ENCODE measurements around the gene FOXK1. TPM values are rescaled to one million over a fixed set of nuclear protein-coding genes. Genes with fewer than 3 reads are reported as not detected.
"Not testable (repeated sequence)": the region's sequence is repeated elsewhere in the genome, so short reads cannot be mapped to it uniquely, and the experiment has no call there.

Gene FOXK1
- total RNA-seq, 2 experiments from 2014 or later: 67.8 to 68.1 TPM

- H3K36me3 Mint-ChIP-seq (ENCODE audit: low read depth): peaks cover 5% of the 10 kb centered on the region
Observed at GRCh38 chr7:4642468-4643203, 39.5 kb upstream of the FOXK1 start.

DNA sequence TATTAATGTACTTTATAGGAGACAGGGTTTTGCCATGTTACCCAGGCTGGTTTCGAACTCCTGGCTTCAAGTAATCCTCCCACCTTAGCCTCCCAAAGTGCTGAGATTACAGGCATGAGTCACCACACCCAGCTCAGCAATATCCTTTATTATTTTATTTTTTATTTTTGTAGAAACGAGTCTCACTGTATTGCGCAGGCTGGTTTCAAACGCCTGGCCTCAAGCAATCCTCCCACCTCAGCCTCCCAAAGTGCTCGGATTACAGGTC lies 39.0 kb upstream of the FOXK1 start:
- ChIA-PET POLR2A (interaction anchor here (1.8 to 3.7 kb wide), 3 partner anchors 39 to 103 kb away, joined by 11 to 141 read pairs (median 41); partner anchors contain the start of gene FOXK1), CTCF (interaction anchor here (1.8 kb wide), 1 partner anchor 101 kb away, joined by 5 read pairs; no protein-coding TSS in a partner anchor)
- intact Hi-C loops (cut with DNase I, micrococcal nuclease); H3K27ac ChIP-seq (ENCODE audit: low read depth in 1 of 2, low read length in 2 of 2); H3K36me3 ChIP-seq (ENCODE audit: insufficient read depth, low read length); DNase-seq; H3K9me3 Mint-ChIP-seq; H3K27me3 ChIP-seq (ENCODE audit: control insufficient read depth in 1 of 2, insufficient read depth in 2 of 2, low read length in 2 of 2); H3K9me3 ChIP-seq (ENCODE audit: control insufficient read depth in 1 of 2, insufficient read depth in 1 of 2, low read length in 2 of 2); H3K4me3 ChIP-seq (ENCODE audit: low read length); H3K36me3 Mint-ChIP-seq (ENCODE audit: low read depth); H3K27me3 Mint-ChIP-seq; ATAC-seq (ENCODE audit: poor library complexity): not testable (repeated sequence)
- peaks cover 16% of the 10 kb centered on the region for H3K4me1 Mint-ChIP-seq (ENCODE audit: low read depth)
- peak overlapping the region; percentile 97 for H3K27ac Mint-ChIP-seq
- peak overlapping the region; percentile 91 for H3K4me3 Mint-ChIP-seq
- peaks cover 25% of the 10 kb centered on the region for H3K4me1 ChIP-seq (ENCODE audit: insufficient read depth, low read length)

More at GRCh38 chr7:4642468-4643203, 39.5 kb upstream of the FOXK1 start:
- Histone ChIP-seq H3K4me1 (ENCODE audit: insufficient read depth, low read length) (peaks cover 25% of the 10 kb centered on the region), H3K4me3 (ENCODE audit: low read length) (peak overlapping the region; percentile 74), H3K9me3 (ENCODE audit: control insufficient read depth in 1 of 2, insufficient read depth in 1 of 2, low read length in 2 of 2) (no peaks in the 10 kb centered on the region), H3K36me3 (ENCODE audit: insufficient read depth, low read length) (no peaks in the 10 kb centered on the region), H3K27me3 (ENCODE audit: control insufficient read depth in 1 of 2, insufficient read depth in 2 of 2, low read length in 2 of 2) (no peaks in the 10 kb centered on the region), H3K27ac (ENCODE audit: low read depth in 1 of 2, low read length in 2 of 2) (peak overlapping the region; percentile 86 to 89)
- TF ChIP-seq, protein P1, sequence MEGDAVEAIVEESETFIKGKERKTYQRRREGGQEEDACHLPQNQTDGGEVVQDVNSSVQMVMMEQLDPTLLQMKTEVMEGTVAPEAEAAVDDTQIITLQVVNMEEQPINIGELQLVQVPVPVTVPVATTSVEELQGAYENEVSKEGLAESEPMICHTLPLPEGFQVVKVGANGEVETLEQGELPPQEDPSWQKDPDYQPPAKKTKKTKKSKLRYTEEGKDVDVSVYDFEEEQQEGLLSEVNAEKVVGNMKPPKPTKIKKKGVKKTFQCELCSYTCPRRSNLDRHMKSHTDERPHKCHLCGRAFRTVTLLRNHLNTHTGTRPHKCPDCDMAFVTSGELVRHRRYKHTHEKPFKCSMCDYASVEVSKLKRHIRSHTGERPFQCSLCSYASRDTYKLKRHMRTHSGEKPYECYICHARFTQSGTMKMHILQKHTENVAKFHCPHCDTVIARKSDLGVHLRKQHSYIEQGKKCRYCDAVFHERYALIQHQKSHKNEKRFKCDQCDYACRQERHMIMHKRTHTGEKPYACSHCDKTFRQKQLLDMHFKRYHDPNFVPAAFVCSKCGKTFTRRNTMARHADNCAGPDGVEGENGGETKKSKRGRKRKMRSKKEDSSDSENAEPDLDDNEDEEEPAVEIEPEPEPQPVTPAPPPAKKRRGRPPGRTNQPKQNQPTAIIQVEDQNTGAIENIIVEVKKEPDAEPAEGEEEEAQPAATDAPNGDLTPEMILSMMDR (IDR thresholded peaks at IDR 0.05): no peak
- POLR2A ChIA-PET: interaction anchor here (1.0 to 3.7 kb wide), 15 partner anchors 12 to 403 kb away, joined by 3 to 141 read pairs (median 8); partner anchors contain the start of genes AP5Z1, FOXK1 and RBAK
- CTCF ChIA-PET: interaction anchor here (1.1 to 2.1 kb wide), 10 partner anchors 31 to 331 kb away, joined by 3 to 16 read pairs (median 6); partner anchors contain the start of genes AP5Z1 and FOXK1
- Mint-ChIP-seq H3K27me3 (no peaks in the 10 kb centered on the region), H3K9me3 (no peaks in the 10 kb centered on the region), H3K27ac (peak overlapping the region; percentile 97), H3K4me1 (ENCODE audit: low read depth) (peaks cover 16% of the 10 kb centered on the region), H3K4me3 (peak overlapping the region; percentile 91)
- ATAC-seq (ENCODE audit: poor library complexity): no peak
- peak in 2 of 14 experiments; percentile 28 to 29 for DNase-seq
- intact Hi-C loops (cut with DNase I, micrococcal nuclease): loop anchor here in 1 of 2 experiments (1.0 kb wide), 1 partner anchor 40 kb away; the partner anchor contains the start of gene FOXK1

DNA sequence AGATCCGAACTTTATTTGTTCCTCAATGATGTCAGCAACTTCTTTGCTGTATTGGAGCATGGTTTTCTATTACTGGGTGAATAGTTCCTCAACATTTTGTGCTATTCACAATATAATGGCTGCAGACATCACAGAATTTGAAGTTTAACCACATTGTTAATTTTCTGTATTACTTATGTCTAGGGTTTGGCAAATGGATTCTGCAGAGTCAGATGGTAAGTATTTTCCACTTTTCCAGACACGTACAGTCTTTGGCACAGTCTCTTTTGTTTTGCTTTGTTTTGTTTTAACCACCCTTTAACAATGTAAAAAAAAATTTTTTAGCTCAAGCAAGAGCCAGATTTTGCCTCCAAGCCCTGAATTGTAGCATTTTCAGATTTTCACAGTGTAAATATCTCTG lies 36.8 kb upstream of the FOXK1 start:
- no peaks in the 10 kb centered on the region for H3K27me3 Mint-ChIP-seq
- Histone ChIP-seq H3K27ac (ENCODE audit: low read depth in 1 of 2, low read length in 2 of 2) (no peak overlapping the region), H3K4me3 (ENCODE audit: low read length) (no peak overlapping the region), H3K27me3 (ENCODE audit: control insufficient read depth in 1 of 2, insufficient read depth in 2 of 2, low read length in 2 of 2) (no peaks in the 10 kb centered on the region), H3K9me3 (ENCODE audit: control insufficient read depth in 1 of 2, insufficient read depth in 1 of 2, low read length in 2 of 2) (peaks cover 0 to 19% of the 10 kb centered on the region in 2 experiments), H3K4me1 (ENCODE audit: insufficient read depth, low read length) (peaks cover 19% of the 10 kb centered on the region), H3K36me3 (ENCODE audit: insufficient read depth, low read length) (no peaks in the 10 kb centered on the region)
- ATAC-seq (ENCODE audit: poor library complexity) (no peak), DNase-seq (no peak)
- no peak overlapping the region for H3K4me3 Mint-ChIP-seq
- peaks cover 5% of the 10 kb centered on the region for H3K36me3 Mint-ChIP-seq (ENCODE audit: low read depth)
- no peaks in the 10 kb centered on the region for H3K9me3 Mint-ChIP-seq
- intact Hi-C loops (cut with DNase I, micrococcal nuclease): no loop called here
- H3K4me1 Mint-ChIP-seq (ENCODE audit: low read depth): peaks cover 8% of the 10 kb centered on the region
- ChIA-PET CTCF (no interaction called here), POLR2A (interaction anchor here (0.6 kb wide), 1 partner anchor 29 kb away, joined by 3 read pairs; no protein-coding TSS in a partner anchor)
- TF ChIP-seq, protein P1 (IDR thresholded peaks at IDR 0.05): no peak
- H3K27ac Mint-ChIP-seq: no peak overlapping the region

Data from CD4-positive, alpha-beta T cell (primary cell).